CD4-positive, alpha-beta T cell treated with Interleukin-17A for 1 hour (primary cell): ENCODE data around the gene PWP2.
"Not testable (repeated sequence)": the region's sequence is repeated elsewhere in the genome, so short reads cannot be mapped to it uniquely, and the experiment has no call there.

Experiments used
- DNase-seq: peaks from one replicate; pipeline ENCODE4 v3.0.0-alpha.2; 2020

The PWP2 gene

DNA sequence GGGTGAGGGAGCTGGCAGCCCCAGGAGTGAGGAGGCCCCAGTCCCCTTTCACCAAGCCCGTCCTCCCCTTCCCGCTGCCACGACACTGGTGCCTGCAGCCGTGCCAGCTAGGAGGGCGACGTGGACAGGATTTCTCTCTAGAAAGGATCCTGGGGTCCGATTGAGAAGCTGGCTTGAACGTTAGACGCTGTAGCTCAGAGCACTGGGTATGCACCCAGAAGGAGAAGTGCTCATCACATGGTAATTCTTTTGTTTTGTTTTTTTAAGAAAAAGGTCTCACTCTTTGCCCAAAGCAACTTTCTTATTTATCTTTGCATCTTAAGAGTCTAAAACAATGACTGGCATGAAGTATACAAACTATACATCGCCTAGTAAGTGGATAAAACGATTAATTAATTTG, 60.3 kb downstream of the PWP2 start:
- DNase-seq, result not testable (repeated sequence)

DNA sequence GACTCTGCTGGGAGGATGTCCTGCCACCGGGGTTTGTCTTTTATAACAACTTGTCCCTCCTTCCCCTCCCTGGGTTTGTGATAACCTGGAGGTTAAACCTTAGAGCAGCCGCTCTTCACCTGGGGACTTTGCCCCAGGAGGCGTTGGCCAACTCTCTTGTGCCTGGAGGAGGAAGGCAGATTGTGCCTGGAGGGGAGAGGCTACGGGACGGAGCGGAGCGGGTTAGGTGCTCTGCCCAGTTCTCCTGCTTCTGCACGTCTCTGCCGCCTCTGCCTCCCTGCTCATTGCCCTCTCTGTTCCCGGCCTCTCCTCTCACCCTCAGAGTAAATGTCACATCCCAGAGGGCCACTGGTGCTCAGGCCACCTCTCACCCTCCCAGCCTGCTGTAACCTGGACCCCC, 63.1 kb downstream of the PWP2 start:
- not testable (repeated sequence) for DNase-seq

GRCh38 chr21:44170863-44171262, 63.7 kb downstream of the PWP2 start:
- DNase-seq, result not testable (repeated sequence)

GRCh38 chr21:44171962-44172572, 64.9 kb downstream of the PWP2 start:
- DNase-seq, result not testable (repeated sequence)

GRCh38 chr21:44172741-44173140, 65.5 kb downstream of the PWP2 start:
- not testable (repeated sequence) for DNase-seq

DNA sequence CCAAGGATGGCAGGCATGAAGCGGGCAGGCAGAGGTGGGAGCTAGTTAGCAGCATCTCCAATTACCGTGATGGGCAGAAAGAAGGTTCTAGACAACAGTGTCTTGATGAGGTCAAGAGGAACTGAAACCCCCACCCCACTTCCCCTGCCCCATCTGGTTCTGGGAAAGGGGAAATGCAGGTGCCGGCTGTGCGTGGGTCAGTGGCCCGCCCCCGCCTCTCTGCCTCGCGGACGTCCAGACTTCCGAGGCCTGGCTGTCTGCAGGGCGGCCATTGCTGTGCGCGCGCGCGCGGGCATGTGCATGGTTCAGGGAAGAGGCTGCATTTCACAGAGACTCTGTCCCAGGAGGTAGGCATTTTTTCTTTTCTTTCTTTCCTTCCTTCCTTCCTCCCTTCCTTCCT, 68.0 kb downstream of the PWP2 start:
- not testable (repeated sequence) for DNase-seq

- DNase-seq, result not testable (repeated sequence)
Measured at GRCh38 chr21:44176127-44176526, 68.9 kb downstream of the PWP2 start.
